HG02885 (cell line): ENCODE results near the gene OCLN.
"Not testable (repeated sequence)": the region's sequence is repeated elsewhere in the genome, so short reads cannot be mapped to it uniquely, and the experiment has no call there.

ENCODE experiments used
- ATAC-seq: cut with Tn5 transposase; IDR thresholded peaks from one replicate; pipeline ENCODE4 v1.9.1; 2021; ENCODE audit warnings: mild to moderate bottlenecking; ENCODE audit not compliant: unreplicated experiment, poor library complexity

Gene OCLN, protein sequence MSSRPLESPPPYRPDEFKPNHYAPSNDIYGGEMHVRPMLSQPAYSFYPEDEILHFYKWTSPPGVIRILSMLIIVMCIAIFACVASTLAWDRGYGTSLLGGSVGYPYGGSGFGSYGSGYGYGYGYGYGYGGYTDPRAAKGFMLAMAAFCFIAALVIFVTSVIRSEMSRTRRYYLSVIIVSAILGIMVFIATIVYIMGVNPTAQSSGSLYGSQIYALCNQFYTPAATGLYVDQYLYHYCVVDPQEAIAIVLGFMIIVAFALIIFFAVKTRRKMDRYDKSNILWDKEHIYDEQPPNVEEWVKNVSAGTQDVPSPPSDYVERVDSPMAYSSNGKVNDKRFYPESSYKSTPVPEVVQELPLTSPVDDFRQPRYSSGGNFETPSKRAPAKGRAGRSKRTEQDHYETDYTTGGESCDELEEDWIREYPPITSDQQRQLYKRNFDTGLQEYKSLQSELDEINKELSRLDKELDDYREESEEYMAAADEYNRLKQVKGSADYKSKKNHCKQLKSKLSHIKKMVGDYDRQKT

DNA sequence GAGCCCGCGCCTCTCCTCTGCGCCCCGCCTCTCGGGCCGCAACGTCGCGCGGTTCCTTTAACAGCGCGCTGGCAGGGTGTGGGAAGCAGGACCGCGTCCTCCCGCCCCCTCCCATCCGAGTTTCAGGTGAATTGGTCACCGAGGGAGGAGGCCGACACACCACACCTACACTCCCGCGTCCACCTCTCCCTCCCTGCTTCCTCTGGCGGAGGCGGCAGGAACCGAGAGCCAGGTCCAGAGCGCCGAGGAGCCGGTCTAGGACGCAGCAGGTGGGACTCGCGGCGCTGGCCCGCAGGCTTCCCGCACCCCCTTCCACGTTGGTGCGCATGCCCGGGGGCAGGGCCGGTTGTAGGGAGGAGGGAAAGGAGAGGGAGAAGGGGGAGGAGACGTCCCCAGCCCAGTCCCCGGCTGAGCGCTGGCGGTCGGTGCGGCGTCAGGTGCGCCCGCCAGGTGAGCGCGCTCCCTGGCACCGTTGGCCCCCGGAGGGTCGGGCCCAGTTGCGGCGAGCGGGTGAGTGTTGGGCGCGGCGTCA, at the start of gene OCLN:
Gene OCLN (plus strand): TSS at position 400 of the 532 bp plus-strand sequence. CDS start 11,455 bp downstream, outside the sequence.
- peak; percentile 57 for ATAC-seq

GRCh38 chr5:69444127-69444754, 48.3 kb upstream of the OCLN start:
- no peak for ATAC-seq

DNA sequence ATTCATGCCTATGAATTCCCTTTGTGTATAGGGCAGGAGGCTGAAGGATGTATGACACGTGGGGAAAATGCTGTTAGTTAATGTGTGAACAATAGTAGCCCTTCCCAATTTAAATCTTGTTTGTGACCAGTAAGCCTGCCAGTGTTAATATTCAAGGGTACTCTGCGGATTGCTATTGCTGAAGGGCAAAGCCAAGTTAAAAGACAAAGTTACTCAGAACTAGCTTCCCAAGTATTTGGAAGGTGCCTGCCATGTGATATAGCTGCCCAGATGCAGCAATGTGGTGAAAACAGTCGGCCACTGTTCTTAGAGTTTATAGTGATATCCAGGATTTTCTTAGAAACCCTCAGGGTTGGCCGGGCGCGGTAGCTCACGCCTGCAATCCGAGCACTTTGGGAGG, 43.1 kb upstream of the OCLN start:
- ATAC-seq = no peak

GRCh38 chr5:69450116-69450515, 42.5 kb upstream of the OCLN start:
- no peak for ATAC-seq

DNA sequence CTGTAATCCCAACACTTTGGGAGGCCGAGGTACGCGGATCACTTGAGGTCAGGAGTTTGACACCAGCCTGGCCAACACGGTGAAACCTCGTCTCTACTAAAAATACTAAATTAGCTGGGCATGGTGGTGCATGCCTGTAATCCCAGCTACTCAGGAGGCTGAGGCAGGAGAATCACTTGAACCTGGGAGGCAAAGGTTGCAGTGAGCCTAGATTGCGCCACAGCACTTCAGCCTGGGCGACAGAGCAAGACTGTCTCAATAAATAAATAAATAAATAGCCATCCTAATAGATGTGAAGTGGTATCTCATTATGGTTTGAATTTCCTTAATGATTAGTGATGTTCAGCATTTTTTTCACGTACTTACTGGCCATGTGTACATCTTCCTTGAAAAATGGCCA, 42.1 kb upstream of the OCLN start:
- not testable (repeated sequence) for ATAC-seq

DNA sequence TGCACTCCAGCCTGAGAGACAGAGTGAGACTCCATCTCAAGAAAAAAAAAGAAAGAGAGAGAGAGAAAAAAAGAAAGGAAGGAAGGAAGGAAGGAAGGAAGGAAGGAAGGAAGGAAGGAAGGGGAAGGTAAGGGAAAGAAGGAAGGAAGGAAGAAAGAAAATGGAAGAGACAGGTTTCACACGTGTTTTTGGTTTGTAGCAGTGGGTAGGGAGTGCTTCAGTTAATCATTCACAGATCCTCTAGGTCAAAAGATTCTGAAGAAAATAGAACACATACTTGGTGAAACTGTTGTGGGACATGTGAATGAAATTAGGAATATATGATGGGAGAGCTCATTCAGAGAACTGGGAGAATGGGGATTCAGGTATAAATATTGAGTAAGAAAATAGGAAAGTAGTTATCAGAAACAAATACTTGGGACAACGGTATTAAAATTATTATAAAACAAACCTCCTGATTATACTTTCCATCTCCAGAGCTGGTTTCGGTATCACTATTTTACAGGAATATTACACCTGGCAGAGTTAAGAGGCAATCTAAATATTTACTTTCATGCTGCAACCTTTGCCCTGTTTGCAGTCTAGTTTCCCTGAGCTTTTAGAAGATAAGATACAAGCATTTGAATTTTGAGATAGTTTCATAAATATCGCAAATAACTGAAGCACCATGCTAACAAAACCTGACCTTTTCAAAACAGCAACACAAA, 40.5 kb upstream of the OCLN start:
- no peak for ATAC-seq

- not testable (repeated sequence) for ATAC-seq
Observed at GRCh38 chr5:69453487-69453886, 39.1 kb upstream of the OCLN start.

DNA sequence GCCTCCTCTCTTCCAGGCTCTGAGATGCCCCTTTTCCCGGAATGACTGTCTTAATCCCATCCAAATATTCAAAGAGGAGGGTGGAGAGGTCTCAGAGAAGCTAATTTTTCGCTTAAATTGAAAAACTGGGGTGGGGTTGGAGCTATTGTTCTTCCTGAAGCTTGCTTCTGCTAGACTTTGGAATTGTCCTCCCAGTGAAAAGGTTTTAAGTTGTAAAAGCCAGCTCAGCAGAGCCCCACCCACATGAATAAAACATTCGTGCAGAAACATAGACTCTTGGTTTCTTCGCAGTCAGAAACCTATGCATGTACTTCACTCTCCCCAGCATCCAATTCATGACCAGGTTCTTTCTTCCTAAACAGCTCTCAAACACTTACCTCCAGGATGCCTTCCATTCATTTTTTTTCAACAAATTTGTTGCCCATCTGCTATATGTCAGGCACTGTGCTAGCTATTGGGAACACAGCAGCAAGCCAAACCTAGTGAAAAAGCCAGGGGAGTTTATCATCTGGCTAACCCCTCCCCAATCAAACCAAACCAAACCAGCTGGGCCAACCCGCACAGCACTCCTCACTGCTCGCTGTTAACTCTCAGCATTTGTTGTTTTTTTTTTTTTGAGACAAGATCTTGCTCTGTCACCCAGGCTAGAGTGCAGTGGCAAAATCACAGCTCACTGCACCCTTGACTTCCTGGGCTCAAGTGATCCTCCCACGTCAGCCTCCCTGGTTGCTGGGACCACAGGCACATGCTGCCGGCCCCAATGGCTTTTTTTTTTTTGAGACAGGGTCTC, 37.9 kb upstream of the OCLN start:
- no peak for ATAC-seq

GRCh38 chr5:69455428-69455988, 37.1 kb upstream of the OCLN start:
- not testable (repeated sequence) for ATAC-seq

GRCh38 chr5:69462170-69462569, 30.4 kb upstream of the OCLN start:
- ATAC-seq = no peak

GRCh38 chr5:69466375-69466774, 26.2 kb upstream of the OCLN start:
- ATAC-seq = not testable (repeated sequence)

- peak; percentile 97 for ATAC-seq
Observed at GRCh38 chr5:69467442-69468225, 25.0 kb upstream of the OCLN start.

- no peak for ATAC-seq
Observed at GRCh38 chr5:69468631-69469030, 24.0 kb upstream of the OCLN start.

DNA sequence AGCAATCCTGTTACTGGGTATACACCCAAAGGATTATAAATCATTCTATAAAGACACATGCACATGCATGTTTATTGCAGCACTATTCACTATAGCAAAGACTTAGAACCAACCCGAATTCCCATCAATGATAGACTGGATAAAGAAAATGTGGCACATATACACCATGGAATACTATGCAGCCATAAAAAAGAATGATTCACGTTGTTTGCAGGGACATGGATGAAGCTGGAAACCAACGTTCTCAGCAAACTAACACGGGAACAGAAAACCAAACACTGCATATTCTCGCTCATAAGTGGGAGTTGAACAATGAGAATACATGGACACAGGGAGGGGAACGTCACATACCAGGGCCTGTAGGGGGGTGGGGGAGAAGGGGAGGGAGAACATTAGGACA, 21.1 kb upstream of the OCLN start:
- ATAC-seq = not testable (repeated sequence)

- ATAC-seq = not testable (repeated sequence)
Observed at GRCh38 chr5:69472535-69473143, 20.0 kb upstream of the OCLN start.

- ATAC-seq = no peak
Observed at GRCh38 chr5:69477170-69477569, 15.4 kb upstream of the OCLN start.

DNA sequence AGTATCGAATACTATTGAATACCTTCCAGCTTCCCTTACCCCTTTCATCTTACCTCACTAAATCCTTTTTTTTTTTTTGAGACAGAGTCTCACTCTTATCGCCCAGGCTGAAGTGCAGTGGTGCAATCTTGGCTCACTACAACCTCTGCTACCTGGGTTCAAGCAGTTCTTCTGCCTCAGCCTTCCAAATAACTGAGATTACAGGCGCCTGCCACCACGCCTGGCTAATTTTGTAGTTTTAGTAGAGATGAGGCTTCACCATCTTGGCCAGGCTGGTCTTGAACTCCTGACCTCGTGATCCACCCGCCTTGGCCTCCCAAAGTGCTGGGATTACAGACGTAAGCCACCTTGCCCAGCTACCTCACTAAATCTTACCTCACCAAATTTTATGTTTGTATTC, 14.3 kb upstream of the OCLN start:
- ATAC-seq = not testable (repeated sequence)

GRCh38 chr5:69484891-69485290, 7.7 kb upstream of the OCLN start:
- no peak for ATAC-seq
